IPS DF 4.7 (cell line): ENCODE data around the gene SSBP4.
"Not testable (repeated sequence)": the region's sequence is repeated elsewhere in the genome, so short reads cannot be mapped to it uniquely, and the experiment has no call there.

Experiments
- DNase-seq: peaks from one replicate; pipeline ENCODE4 v3.0.0-alpha.2; 2013; ENCODE audit warnings: low spot score; ENCODE audit errors: extremely low read depth

Gene SSBP4

DNA sequence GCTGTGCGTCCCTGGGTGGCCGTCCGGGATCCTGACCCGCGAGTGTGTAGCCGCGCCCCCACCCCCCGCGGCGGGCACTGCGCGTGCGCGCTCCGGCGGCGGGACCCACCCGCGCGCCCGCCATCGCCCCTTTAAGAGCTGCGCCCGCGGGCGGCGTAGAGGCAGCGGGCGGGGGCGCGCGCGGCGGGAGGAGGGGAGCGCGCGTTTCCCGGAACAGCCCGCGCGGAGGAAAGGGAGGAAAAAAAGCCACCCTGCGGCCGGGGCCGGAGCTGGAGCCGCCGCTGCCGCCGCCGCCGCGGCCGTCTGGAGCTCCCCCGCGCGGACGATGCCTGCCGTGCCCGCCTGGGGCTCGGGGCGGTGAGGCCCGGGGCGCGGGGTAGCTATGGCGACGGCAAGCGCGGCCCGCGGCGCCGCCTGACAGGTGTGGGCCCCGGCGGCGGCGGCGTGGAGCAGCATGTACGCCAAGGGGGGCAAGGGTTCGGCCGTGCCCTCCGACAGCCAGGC is at the start of gene SSBP4:
TSS of gene SSBP4 (plus strand) at position 204 of the 504 bp plus-strand sequence. CDS start at position 455, 251 bp downstream.
- DNase-seq: no peak

GRCh38 chr19:18373407-18373891 is 45.7 kb upstream of the SSBP4 start:
- no peak for DNase-seq

DNA sequence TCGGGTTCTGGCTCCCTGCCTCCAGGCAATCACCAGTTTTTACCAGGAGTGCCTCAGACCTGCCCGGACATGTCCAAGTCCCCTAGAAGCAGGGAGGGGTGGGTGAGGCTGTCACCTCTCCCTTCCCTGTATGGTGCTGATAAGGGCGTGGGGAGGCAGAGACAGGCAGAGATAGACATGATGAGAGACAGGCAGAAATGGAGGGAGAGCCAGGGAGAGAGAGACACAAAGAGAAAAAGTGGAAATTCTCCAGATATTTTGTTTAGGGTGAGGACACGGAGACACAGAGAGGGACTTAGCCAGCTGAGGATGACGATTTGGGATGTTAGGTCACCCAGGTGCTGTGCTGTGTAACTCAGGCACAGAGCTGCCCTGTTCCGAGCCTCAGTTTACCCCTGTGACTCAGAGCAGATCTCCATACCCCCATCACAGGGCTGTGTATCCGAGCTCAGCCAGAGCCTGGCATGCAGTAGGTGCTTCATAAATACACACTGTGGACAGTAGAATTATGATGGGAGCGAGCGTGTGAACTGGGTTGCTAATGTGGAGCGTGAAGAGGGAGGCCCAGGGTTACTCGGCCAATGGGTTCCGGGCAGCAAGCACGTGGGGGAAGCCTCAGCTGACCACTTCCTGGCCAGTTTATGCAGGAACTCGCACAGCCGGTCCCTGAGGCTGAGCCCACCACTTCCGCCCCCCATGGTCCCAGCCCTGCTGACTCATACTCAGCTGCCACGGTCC is 45.1 kb upstream of the SSBP4 start:
- peak; percentile 87 for DNase-seq

- DNase-seq: no peak
Observed at GRCh38 chr19:18377026-18377425, 42.2 kb upstream of the SSBP4 start.

DNA sequence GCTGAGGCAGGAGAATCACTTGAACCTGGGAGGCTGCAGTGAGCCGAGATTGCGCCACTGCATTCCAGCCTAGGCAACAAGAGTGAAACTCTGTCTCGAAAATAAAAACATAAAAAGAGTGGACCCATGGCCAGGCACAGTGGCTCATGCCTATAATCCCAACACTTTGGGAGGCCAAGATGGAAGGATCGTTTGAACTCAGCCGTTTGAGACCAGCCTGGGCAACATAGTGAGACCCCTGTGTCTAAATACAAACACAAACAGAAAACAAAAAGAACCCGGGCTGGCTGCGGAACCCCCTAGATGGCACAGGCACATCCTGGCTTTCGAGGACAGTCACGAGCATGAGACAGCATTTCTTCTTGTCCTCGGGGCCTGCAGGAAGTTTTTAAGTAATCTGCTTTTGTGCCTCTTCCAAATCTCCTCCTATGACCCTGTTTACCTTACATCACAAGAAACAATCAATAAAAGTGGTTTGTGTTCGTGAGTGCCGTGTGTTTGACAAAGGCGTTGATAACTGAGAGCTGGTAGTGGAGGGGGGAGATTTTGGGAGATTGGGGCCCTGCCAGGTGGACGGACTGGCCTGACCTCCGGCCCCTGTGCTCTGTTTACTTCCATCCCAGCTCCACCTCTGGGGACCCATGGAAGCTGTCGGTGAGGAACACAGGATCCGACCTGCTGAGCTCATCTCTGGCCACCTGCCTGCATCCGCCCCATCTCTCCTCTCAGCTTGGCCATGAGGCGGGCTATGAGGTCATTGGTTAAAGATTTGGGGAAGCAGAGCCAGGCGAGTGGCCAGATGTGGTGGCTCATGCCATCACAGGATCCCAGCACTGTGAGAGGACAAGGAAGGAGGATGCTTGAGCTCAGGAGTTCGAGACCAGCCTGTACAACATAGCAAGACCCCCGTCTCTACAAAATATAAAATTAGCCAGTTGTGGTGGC is 39.1 kb upstream of the SSBP4 start:
- DNase-seq: no peak

- DNase-seq: no peak
Observed at GRCh38 chr19:18380843-18381242, 38.4 kb upstream of the SSBP4 start.

DNA sequence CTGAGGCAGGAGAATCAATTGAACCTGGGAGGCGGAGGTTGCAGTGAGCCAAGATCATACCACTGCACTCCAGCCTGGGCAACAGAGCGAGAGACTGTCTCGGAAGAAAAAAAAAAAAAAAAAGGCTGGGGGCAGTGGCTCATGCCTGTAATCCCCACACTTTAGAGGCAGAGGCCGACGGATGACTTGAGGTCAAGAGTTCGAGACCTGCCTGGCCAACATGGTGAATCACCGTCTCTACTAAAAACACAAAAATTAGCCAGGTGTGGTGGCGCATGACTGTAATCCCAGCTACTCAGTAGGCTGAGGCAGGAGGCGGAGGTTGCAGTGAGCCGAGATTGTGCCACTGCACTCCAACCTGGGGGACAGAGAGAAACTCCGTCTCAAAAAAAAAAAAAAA is 35.6 kb upstream of the SSBP4 start:
- DNase-seq: not testable (repeated sequence)

GRCh38 chr19:18384775-18385174 is 34.4 kb upstream of the SSBP4 start:
- no peak for DNase-seq

DNA sequence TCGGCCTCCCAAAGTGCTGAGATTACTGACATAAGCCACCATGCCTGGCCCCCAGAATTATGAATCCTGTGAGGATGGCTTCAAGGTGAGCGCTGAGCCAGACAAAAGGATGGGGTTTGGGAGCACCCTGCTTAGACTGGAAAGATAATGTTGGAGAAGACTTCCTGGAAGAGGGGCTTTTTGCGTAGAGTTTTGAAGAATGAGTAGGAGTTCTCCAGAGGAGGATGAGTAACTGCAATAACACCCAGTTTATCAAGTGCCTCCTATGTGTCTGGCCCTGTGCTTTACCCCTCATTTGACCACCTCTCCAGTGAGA is 33.9 kb upstream of the SSBP4 start:
- DNase-seq: no peak

GRCh38 chr19:18385675-18386542 is 33.3 kb upstream of the SSBP4 start, which contains the start of gene GDF15:
TSS of gene GDF15 (plus strand) at chr19:18386158. CDS start at chr19:18386190, 32 bp downstream.
- DNase-seq: no peak

- DNase-seq: no peak
Observed at GRCh38 chr19:18386543-18387271, 32.5 kb upstream of the SSBP4 start.

DNA sequence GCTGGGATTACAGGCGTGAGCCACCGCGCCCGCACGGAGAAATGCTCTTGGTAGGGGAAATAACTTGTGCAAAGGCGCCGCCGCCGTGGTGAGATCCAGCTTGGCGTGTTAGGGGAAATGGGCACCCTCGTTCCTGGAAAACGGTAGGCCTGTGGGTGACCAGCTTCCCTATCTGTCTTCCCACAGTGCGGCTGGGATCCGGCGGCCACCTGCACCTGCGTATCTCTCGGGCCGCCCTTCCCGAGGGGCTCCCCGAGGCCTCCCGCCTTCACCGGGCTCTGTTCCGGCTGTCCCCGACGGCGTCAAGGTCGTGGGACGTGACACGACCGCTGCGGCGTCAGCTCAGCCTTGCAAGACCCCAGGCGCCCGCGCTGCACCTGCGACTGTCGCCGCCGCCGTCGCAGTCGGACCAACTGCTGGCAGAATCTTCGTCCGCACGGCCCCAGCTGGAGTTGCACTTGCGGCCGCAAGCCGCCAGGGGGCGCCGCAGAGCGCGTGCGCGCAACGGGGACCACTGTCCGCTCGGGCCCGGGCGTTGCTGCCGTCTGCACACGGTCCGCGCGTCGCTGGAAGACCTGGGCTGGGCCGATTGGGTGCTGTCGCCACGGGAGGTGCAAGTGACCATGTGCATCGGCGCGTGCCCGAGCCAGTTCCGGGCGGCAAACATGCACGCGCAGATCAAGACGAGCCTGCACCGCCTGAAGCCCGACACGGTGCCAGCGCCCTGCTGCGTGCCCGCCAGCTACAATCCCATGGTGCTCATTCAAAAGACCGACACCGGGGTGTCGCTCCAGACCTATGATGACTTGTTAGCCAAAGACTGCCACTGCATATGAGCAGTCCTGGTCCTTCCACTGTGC is 30.9 kb upstream of the SSBP4 start:
- DNase-seq: no peak

GRCh38 chr19:18388960-18389725 is 30.1 kb upstream of the SSBP4 start:
- no peak for DNase-seq

DNA sequence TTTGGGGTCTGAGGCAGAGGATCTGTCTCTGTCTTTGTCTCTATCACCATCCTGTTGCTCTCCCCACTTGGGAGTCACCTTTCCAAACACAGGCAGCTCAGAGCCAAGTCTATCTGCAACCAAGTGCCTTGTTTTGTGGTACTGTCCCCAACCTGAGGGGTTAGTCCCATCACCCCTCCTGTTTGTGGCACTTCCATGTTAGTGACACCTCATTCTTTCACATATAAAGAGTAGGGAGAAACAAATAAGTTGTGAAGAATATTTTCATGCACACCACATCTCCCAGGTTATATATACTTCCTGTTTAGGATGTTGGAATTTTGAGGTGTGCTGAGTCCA is 29.5 kb upstream of the SSBP4 start:
- no peak for DNase-seq

GRCh38 chr19:18390065-18390907 is 28.9 kb upstream of the SSBP4 start:
- no peak for DNase-seq

GRCh38 chr19:18391509-18392075 is 27.6 kb upstream of the SSBP4 start:
- no peak for DNase-seq

DNA sequence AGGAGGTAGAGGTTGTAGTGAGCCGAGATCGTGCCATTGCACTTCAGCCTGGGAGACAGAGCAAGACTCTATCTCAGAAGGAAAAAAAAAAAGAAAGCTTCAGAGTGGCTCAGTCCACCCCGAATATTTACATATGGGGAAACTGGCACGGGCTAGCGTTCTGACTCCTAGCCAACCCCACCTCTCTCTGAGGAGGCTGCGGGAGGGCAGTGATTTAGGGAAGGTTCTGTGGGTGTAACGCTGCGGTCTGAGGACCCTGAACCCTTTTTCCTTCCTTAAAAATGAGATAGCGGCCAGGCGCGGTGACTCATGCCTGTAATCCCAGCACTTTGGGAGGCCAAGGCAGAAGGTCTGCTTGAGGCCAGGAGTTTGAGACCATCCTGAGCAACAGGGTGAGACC is 26.8 kb upstream of the SSBP4 start:
- no peak for DNase-seq

- DNase-seq: no peak
Observed at GRCh38 chr19:18392926-18393325, 26.3 kb upstream of the SSBP4 start.
